ENCODE measurements around the gene SPAG16.

- TF ChIP-seq YY1 (IDR thresholded peaks at IDR 0.05; ENCODE audit: insufficient read depth, insufficient read length): no peak
- no peak for TF ChIP-seq ZNF274 (IDR thresholded peaks at IDR 0.05; ENCODE audit: low read depth, low read length)
These were observed 751.0 kb downstream of the SPAG16 start for GRCh38 chr2:214035091-214035852.

Measured in NT2/D1 (cell line).